Nephron (organoid): ENCODE measurements around the gene SRGAP2C.
"Not testable (repeated sequence)": the region's sequence is repeated elsewhere in the genome, so short reads cannot be mapped to it uniquely, and the experiment has no call there.

ENCODE experiments used
- H3K27ac Mint-ChIP-seq, 3 experiments: 2 replicates each; pipeline ENCODE4 v1.8.0; 2020; ENCODE audit warnings: mixed read lengths in 3 of 3, mild to moderate bottlenecking in 2 of 3, moderate library complexity in 1 of 3
- H3K27me3 Mint-ChIP-seq: 2 replicates; pipeline ENCODE4 v1.8.0; 2021; ENCODE audit warnings: low read depth, mild to moderate bottlenecking, moderate library complexity, mixed read lengths
- H3K36me3 Mint-ChIP-seq: 2 replicates; pipeline ENCODE4 v1.8.0; 2020; ENCODE audit warnings: low read depth, mixed read lengths
- H3K4me1 Mint-ChIP-seq: 2 replicates; pipeline ENCODE4 v1.8.0; 2020; ENCODE audit warnings: mixed read lengths
- H3K4me3 Mint-ChIP-seq, 3 experiments: 2 replicates each; pipeline ENCODE4 v1.8.0; 2020; ENCODE audit warnings: mild to moderate bottlenecking in 3 of 3, mixed read lengths in 3 of 3, moderate library complexity in 2 of 3
- H3K9me3 Mint-ChIP-seq: 2 replicates; pipeline ENCODE4 v1.8.0; 2020; ENCODE audit warnings: mixed read lengths

SRGAP2C gene

GRCh38 chr1:121205786-121206711 is 21.3 kb downstream of the SRGAP2C start:
- H3K4me3 Mint-ChIP-seq, H3K9me3 Mint-ChIP-seq, H3K36me3 Mint-ChIP-seq, H3K4me1 Mint-ChIP-seq, H3K27me3 Mint-ChIP-seq, H3K27ac Mint-ChIP-seq: not testable (repeated sequence)

GRCh38 chr1:121207328-121207727 is 22.6 kb downstream of the SRGAP2C start:
- not testable (repeated sequence) for H3K36me3 Mint-ChIP-seq, H3K27ac Mint-ChIP-seq, H3K4me3 Mint-ChIP-seq, H3K4me1 Mint-ChIP-seq, H3K9me3 Mint-ChIP-seq, H3K27me3 Mint-ChIP-seq

GRCh38 chr1:121208375-121208774 is 23.6 kb downstream of the SRGAP2C start:
- H3K27ac Mint-ChIP-seq, H3K27me3 Mint-ChIP-seq, H3K36me3 Mint-ChIP-seq, H3K9me3 Mint-ChIP-seq, H3K4me3 Mint-ChIP-seq, H3K4me1 Mint-ChIP-seq: not testable (repeated sequence)

GRCh38 chr1:121210778-121211177 is 26.0 kb downstream of the SRGAP2C start:
- H3K4me1 Mint-ChIP-seq, H3K27me3 Mint-ChIP-seq, H3K9me3 Mint-ChIP-seq, H3K36me3 Mint-ChIP-seq, H3K4me3 Mint-ChIP-seq, H3K27ac Mint-ChIP-seq: not testable (repeated sequence)

GRCh38 chr1:121213491-121213890 is 28.7 kb downstream of the SRGAP2C start:
- not testable (repeated sequence) for H3K9me3 Mint-ChIP-seq, H3K27me3 Mint-ChIP-seq, H3K4me1 Mint-ChIP-seq, H3K4me3 Mint-ChIP-seq, H3K36me3 Mint-ChIP-seq, H3K27ac Mint-ChIP-seq

- not testable (repeated sequence) for H3K36me3 Mint-ChIP-seq, H3K27me3 Mint-ChIP-seq, H3K4me1 Mint-ChIP-seq, H3K27ac Mint-ChIP-seq, H3K9me3 Mint-ChIP-seq, H3K4me3 Mint-ChIP-seq
Measured at GRCh38 chr1:121214544-121215156, 29.9 kb downstream of the SRGAP2C start.

- H3K36me3 Mint-ChIP-seq: not testable (repeated sequence)
Measured at GRCh38 chr1:121215699-121216417, 31.1 kb downstream of the SRGAP2C start.

GRCh38 chr1:121216676-121217075 is 31.9 kb downstream of the SRGAP2C start:
- not testable (repeated sequence) for H3K4me1 Mint-ChIP-seq, H3K4me3 Mint-ChIP-seq, H3K27me3 Mint-ChIP-seq, H3K27ac Mint-ChIP-seq, H3K36me3 Mint-ChIP-seq, H3K9me3 Mint-ChIP-seq

More at GRCh38 chr1:121215699-121216417, 31.1 kb downstream of the SRGAP2C start:
- not testable (repeated sequence) for H3K27ac Mint-ChIP-seq, H3K9me3 Mint-ChIP-seq, H3K4me1 Mint-ChIP-seq, H3K4me3 Mint-ChIP-seq, H3K27me3 Mint-ChIP-seq

GRCh38 chr1:121221770-121222169 is 37.0 kb downstream of the SRGAP2C start:
- H3K9me3 Mint-ChIP-seq, H3K27me3 Mint-ChIP-seq, H3K36me3 Mint-ChIP-seq, H3K27ac Mint-ChIP-seq, H3K4me3 Mint-ChIP-seq, H3K4me1 Mint-ChIP-seq: not testable (repeated sequence)

- not testable (repeated sequence) for H3K9me3 Mint-ChIP-seq, H3K4me3 Mint-ChIP-seq, H3K36me3 Mint-ChIP-seq, H3K27me3 Mint-ChIP-seq, H3K27ac Mint-ChIP-seq, H3K4me1 Mint-ChIP-seq
Measured at GRCh38 chr1:121224714-121225113, 39.9 kb downstream of the SRGAP2C start.

GRCh38 chr1:121226295-121226904 is 41.6 kb downstream of the SRGAP2C start:
- H3K4me3 Mint-ChIP-seq, H3K4me1 Mint-ChIP-seq, H3K9me3 Mint-ChIP-seq, H3K27me3 Mint-ChIP-seq, H3K36me3 Mint-ChIP-seq, H3K27ac Mint-ChIP-seq: not testable (repeated sequence)

- not testable (repeated sequence) for H3K27ac Mint-ChIP-seq
Measured at GRCh38 chr1:121226925-121227324, 42.1 kb downstream of the SRGAP2C start.

GRCh38 chr1:121227544-121228330 is 43.0 kb downstream of the SRGAP2C start:
- H3K9me3 Mint-ChIP-seq, H3K27me3 Mint-ChIP-seq, H3K36me3 Mint-ChIP-seq, H3K27ac Mint-ChIP-seq, H3K4me3 Mint-ChIP-seq, H3K4me1 Mint-ChIP-seq: not testable (repeated sequence)

More at GRCh38 chr1:121226925-121227324, 42.1 kb downstream of the SRGAP2C start:
- H3K4me1 Mint-ChIP-seq, H3K4me3 Mint-ChIP-seq, H3K9me3 Mint-ChIP-seq, H3K36me3 Mint-ChIP-seq, H3K27me3 Mint-ChIP-seq: not testable (repeated sequence)

- H3K27ac Mint-ChIP-seq, H3K27me3 Mint-ChIP-seq, H3K36me3 Mint-ChIP-seq, H3K9me3 Mint-ChIP-seq, H3K4me1 Mint-ChIP-seq, H3K4me3 Mint-ChIP-seq: not testable (repeated sequence)
Measured at GRCh38 chr1:121230636-121231035, 45.9 kb downstream of the SRGAP2C start.
